ENCODE measurements around the gene PGRMC1. TPM values are rescaled to one million over a fixed set of nuclear protein-coding genes. Genes with fewer than 3 reads are reported as not detected.

PGRMC1 gene
- total and polyA plus RNA-seq, 9 of the 15 experiments (the other 6 are each of a cell fraction or from before 2014, with no cell fraction given): 27.4 to 115 (median 90.3) TPM

DNA sequence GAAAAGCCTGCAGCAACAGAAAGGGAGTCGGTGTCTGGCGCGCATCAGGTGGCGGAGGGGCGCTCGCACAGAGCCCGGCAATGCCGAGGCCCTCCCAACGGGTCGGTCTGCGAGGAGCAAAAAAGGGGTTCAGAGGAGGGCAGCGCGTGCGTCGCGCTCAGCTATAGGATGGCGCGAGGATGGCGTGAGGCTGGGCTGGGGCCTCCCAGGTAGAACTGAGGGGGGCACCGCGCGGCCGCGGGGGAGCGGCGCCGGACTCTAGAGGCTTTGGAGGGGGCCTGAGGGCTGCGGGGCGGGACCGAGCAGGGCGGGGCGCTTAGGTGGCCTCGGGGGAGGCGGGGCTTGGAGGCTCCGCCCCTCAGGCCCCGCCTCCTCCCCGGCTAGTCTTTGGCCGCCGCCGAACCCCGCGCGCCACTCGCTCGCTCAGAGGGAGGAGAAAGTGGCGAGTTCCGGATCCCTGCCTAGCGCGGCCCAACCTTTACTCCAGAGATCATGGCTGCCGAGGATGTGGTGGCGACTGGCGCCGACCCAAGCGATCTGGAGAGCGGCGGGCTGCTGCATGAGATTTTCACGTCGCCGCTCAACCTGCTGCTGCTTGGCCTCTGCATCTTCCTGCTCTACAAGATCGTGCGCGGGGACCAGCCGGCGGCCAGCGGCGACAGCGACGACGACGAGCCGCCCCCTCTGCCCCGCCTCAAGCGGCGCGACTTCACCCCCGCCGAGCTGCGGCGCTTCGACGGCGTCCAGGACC, at the start of gene PGRMC1 (continued):
- TF ChIP-seq SMAD1 (IDR thresholded peaks at IDR 0.05; ENCODE audit: low read depth, low read length, partially characterized antibody) (peak; percentile 39), MAZ (CRISPR knock-in tag; conservative IDR thresholded peaks at IDR 0.05 in 1 of 2, IDR thresholded peaks at IDR 0.05 in 1 of 2) (peak in 1 of 2 experiments; percentile 73; a peak in 2 of 4 replicates), TAF7 (tag; IDR thresholded peaks at IDR 0.05) (peak; percentile 69; the same call in 1 of the 2 replicates), ZZZ3 (IDR thresholded peaks at IDR 0.05) (no peak), CXXC5 (CRISPR knock-in tag; IDR thresholded peaks at IDR 0.05) (peak; percentile 62), NONO (IDR thresholded peaks at IDR 0.05; ENCODE audit: low read depth in 2 of 2, low read length in 1 of 2) (peak in 1 of 2 experiments; percentile 52; a peak in 1 of 4 replicates), NCOA6 (IDR thresholded peaks at IDR 0.05) (peak; percentile 46; the same call in 1 of the 2 replicates), ZNF143 (CRISPR knock-in tag; IDR thresholded peaks at IDR 0.05) (no peak), CEBPG (CRISPR knock-in tag; IDR thresholded peaks at IDR 0.05) (no peak), CEBPG (tag; conservative IDR thresholded peaks at IDR 0.05 in 1 of 2, IDR thresholded peaks at IDR 0.05 in 1 of 2) (no peak), CBX8 (IDR thresholded peaks at IDR 0.05; ENCODE audit: borderline replicate concordance, extremely low read depth, low read depth, low read length, poor library complexity, severe bottlenecking) (no peak), POLR2A (conservative IDR thresholded peaks at IDR 0.05) (peak; percentile 93), NR2F6 (CRISPR knock-in tag; IDR thresholded peaks at IDR 0.05) (no peak), ZFX (CRISPR knock-in tag; IDR thresholded peaks at IDR 0.05) (peak; percentile 74), BACH1 (tag; IDR thresholded peaks at IDR 0.05) (no peak), NEUROD1 (IDR thresholded peaks at IDR 0.05; ENCODE audit: borderline replicate concordance, low read depth, low read length, partially characterized antibody) (no peak), LARP7 (IDR thresholded peaks at IDR 0.05) (no peak)
- TF ChIP-seq, protein P1, sequence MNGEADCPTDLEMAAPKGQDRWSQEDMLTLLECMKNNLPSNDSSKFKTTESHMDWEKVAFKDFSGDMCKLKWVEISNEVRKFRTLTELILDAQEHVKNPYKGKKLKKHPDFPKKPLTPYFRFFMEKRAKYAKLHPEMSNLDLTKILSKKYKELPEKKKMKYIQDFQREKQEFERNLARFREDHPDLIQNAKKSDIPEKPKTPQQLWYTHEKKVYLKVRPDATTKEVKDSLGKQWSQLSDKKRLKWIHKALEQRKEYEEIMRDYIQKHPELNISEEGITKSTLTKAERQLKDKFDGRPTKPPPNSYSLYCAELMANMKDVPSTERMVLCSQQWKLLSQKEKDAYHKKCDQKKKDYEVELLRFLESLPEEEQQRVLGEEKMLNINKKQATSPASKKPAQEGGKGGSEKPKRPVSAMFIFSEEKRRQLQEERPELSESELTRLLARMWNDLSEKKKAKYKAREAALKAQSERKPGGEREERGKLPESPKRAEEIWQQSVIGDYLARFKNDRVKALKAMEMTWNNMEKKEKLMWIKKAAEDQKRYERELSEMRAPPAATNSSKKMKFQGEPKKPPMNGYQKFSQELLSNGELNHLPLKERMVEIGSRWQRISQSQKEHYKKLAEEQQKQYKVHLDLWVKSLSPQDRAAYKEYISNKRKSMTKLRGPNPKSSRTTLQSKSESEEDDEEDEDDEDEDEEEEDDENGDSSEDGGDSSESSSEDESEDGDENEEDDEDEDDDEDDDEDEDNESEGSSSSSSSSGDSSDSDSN (IDR thresholded peaks at IDR 0.05; ENCODE audit: borderline replicate concordance in 1 of 2, low read depth in 2 of 2, low read length in 2 of 2): no peak
- TF ChIP-seq, protein P2, sequence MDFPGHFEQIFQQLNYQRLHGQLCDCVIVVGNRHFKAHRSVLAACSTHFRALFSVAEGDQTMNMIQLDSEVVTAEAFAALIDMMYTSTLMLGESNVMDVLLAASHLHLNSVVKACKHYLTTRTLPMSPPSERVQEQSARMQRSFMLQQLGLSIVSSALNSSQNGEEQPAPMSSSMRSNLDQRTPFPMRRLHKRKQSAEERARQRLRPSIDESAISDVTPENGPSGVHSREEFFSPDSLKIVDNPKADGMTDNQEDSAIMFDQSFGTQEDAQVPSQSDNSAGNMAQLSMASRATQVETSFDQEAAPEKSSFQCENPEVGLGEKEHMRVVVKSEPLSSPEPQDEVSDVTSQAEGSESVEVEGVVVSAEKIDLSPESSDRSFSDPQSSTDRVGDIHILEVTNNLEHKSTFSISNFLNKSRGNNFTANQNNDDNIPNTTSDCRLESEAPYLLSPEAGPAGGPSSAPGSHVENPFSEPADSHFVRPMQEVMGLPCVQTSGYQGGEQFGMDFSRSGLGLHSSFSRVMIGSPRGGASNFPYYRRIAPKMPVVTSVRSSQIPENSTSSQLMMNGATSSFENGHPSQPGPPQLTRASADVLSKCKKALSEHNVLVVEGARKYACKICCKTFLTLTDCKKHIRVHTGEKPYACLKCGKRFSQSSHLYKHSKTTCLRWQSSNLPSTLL (IDR thresholded peaks at IDR 0.05): no peak
- TF ChIP-seq, protein P3, sequence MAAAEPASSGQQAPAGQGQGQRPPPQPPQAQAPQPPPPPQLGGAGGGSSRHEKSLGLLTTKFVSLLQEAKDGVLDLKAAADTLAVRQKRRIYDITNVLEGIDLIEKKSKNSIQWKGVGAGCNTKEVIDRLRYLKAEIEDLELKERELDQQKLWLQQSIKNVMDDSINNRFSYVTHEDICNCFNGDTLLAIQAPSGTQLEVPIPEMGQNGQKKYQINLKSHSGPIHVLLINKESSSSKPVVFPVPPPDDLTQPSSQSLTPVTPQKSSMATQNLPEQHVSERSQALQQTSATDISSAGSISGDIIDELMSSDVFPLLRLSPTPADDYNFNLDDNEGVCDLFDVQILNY (CRISPR knock-in tag; IDR thresholded peaks at IDR 0.05): no peak
- TF ChIP-seq, protein P4, sequence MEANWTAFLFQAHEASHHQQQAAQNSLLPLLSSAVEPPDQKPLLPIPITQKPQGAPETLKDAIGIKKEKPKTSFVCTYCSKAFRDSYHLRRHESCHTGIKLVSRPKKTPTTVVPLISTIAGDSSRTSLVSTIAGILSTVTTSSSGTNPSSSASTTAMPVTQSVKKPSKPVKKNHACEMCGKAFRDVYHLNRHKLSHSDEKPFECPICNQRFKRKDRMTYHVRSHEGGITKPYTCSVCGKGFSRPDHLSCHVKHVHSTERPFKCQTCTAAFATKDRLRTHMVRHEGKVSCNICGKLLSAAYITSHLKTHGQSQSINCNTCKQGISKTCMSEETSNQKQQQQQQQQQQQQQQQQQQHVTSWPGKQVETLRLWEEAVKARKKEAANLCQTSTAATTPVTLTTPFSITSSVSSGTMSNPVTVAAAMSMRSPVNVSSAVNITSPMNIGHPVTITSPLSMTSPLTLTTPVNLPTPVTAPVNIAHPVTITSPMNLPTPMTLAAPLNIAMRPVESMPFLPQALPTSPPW (CRISPR knock-in tag; IDR thresholded peaks at IDR 0.05): peak; percentile 44

All from K562 (cell line).